Epithelial cell of proximal tubule (primary cell): ENCODE data around the gene NPAP1. TPM values are rescaled to one million over a fixed set of nuclear protein-coding genes. Genes with fewer than 3 reads are reported as not detected.
"Not testable (repeated sequence)": the region's sequence is repeated elsewhere in the genome, so short reads cannot be mapped to it uniquely, and the experiment has no call there.

Source experiments
- DNase-seq: peaks from one replicate; pipeline ENCODE4 v3.0.0-alpha.2; 2011; ENCODE audit warnings: low read depth
- H3K4me3 ChIP-seq: 2 replicates; pipeline ENCODE4 v1.5.1; 2011; ENCODE audit warnings: low read depth, mild to moderate bottlenecking, low read length
- total RNA-seq: library from RNA; depleted of rRNA; stranded (reverse); fragments of >200 nt; gene quantifications from 2 replicates; pipeline ENCODE4 v1.2.3, GENCODE V29; 2015
- TF ChIP-seq, protein P1 (sequence below): conservative IDR thresholded peaks from 2 replicates; pipeline ENCODE4 v1.5.1; 2012; ENCODE audit warnings: low read depth, mild to moderate bottlenecking, low read length

The NPAP1 gene
- total RNA-seq, 1 donor from 2014 or later, result not detected

DNA sequence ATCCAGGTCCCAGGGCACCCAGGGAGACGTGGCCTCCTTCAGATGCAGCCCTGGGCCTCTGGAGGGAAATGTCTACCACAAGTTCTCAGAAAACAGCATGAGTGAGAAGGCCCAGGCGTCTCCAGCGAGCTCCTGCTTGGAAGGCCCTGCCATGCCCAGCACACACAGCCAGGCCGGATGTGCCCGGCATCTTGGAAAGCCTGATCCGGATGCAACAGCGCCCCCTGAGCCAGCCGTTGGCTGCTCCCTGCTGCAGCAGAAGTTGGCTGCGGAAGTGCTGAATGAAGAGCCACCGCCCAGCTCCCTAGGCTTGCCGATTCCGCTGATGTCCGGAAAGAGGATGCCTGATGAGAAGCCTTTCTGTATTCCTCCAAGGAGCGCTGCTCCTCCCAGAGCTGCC lies 856 bp downstream of the NPAP1 start:
- H3K4me3 ChIP-seq, result no peak overlapping the region
- no peak for DNase-seq
- TF ChIP-seq, protein P1, sequence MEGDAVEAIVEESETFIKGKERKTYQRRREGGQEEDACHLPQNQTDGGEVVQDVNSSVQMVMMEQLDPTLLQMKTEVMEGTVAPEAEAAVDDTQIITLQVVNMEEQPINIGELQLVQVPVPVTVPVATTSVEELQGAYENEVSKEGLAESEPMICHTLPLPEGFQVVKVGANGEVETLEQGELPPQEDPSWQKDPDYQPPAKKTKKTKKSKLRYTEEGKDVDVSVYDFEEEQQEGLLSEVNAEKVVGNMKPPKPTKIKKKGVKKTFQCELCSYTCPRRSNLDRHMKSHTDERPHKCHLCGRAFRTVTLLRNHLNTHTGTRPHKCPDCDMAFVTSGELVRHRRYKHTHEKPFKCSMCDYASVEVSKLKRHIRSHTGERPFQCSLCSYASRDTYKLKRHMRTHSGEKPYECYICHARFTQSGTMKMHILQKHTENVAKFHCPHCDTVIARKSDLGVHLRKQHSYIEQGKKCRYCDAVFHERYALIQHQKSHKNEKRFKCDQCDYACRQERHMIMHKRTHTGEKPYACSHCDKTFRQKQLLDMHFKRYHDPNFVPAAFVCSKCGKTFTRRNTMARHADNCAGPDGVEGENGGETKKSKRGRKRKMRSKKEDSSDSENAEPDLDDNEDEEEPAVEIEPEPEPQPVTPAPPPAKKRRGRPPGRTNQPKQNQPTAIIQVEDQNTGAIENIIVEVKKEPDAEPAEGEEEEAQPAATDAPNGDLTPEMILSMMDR, result no peak

DNA sequence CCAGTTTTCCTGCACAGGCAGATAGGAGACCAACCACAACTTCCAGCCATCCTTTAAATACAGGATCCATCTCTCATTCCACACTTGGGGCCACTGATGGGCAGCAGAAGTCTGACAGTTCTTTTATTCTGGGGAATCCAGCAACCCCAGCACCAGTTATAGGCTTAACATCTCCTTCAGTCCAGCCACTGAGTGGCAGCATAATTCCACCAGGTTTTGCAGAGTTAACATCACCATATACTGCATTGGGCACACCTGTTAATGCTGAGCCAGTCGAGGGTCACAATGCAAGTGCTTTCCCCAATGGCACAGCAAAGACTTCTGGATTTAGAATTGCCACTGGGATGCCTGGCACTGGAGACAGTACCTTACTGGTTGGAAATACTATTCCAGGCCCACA lies 2.9 kb downstream of the NPAP1 start:
- DNase-seq, result no peak
- TF ChIP-seq, protein P1, result no peak
- H3K4me3 ChIP-seq, result no peak overlapping the region

DNA sequence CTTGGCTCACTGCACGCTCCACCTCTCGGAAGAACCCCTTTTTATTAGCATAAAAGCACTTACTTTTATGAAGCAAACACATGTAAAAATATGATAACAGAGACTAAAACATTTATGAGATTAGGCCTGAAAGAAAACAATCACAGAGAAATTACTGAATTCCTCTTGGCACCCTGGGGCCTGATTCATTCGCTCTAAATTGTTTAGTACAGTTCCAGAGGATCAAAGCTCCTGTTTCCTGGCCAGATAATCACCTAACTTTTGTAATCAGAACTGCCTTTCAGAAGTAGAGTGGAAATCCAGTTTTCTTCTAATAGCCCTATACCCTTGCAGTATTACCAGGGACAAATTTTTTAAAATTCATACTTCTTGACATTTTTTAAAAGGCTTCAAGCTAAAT lies 6.4 kb downstream of the NPAP1 start:
- no peak overlapping the region for H3K4me3 ChIP-seq
- TF ChIP-seq, protein P1, result no peak
- no peak for DNase-seq

DNA sequence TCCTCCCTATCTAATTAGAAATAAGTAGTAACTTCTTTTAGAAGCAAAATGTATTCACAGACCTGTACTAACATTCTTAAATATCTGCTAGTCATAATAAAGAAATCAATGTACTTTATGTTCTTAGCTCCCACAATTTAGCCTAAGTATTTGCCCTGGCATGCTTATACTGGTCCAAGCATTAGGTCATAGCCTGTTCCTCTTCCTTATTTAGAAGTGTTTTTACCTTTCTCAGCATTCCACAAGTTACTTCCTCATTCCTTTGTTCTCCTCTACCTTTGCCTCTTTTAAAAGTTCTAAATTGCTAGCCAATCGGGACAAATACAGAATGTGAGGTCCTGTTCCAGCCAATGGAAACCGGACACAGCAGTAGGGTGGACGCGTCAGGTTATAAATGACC lies 7.3 kb downstream of the NPAP1 start:
- not testable (repeated sequence) for H3K4me3 ChIP-seq, DNase-seq

DNA sequence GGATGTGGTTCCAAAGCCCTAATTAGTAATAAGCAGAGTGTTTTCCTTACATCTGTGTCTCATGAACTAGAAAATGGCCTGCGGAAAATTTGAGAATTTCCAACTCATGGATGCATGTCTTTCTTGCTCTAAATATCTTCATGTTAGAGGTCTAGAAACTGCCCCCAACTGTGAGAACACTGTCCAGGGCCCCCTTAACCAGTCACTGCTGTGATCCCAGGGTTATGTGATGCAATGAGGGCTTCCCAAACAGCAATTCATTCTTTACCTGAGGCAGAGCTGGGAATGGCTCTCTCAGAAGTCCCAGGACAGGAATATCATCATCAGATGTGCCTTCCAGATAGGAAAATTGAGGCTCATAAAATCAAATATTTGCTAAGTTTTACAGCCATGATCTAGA lies 8.2 kb downstream of the NPAP1 start:
- no peak overlapping the region for H3K4me3 ChIP-seq
- DNase-seq, result no peak
- TF ChIP-seq, protein P1, result no peak

DNA sequence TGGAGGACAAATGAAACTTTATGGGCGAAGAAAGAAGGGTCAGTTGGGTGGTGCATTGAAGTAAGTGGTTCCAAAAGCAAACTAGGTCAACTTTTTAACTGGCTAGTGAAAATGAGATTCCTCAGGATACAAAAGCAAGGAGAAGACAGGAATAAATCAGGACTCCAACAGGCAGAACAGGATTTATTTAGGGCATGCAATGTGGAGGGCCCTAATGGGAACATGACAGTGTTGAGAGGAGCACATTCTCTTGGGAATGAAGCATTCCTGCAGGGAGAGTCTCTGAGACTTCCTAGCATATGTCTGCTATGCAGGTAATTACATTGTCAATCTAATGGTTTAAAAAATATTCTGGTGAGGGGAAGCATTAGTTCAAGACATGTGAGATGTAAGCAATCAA lies 8.7 kb downstream of the NPAP1 start:
- no peak overlapping the region for H3K4me3 ChIP-seq
- DNase-seq, result no peak
- TF ChIP-seq, protein P1, result no peak

DNA sequence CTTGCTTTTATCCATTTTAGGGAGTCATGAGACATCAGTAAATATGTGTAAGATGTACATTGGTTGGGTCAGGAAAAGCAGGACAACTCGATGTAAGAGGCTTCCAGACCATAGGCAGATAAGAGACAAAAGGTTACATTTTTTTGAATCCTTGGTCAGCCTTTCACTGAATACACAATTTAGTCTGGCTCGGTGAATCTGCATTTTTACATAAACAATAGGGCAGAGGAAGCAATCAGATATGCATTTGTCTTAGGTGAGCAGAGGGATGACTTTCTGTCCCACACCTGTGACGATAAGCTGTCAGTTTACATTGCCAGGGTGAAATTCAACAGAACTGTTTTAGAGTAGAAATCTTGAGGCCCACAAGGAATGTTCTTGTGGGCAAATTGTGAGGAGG lies 20.6 kb downstream of the NPAP1 start:
- TF ChIP-seq, protein P1, result no peak
- no peak overlapping the region for H3K4me3 ChIP-seq
- DNase-seq, result no peak

DNA sequence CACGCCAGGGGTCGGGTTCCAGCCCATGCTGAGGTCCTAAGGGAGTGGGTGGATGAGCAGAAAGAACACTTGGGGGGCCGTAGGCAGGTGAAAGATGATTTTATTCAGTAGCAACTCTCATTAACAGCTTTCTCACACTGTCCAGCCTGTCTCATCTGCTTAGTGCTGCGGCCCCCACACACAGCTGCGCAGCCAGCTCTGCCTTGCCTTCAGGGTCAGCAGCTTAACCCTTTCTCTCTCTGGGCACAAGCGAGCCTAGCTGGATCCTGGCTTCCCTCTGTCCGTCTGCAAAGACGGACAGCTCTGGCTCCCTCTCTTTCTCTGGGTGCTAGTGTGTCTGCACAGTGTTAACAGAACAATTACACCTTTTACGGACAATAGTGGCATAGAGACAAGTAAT lies 21.3 kb downstream of the NPAP1 start:
- no peak overlapping the region for H3K4me3 ChIP-seq

More for the DNA sequence above, 21.3 kb downstream of the NPAP1 start:
- TF ChIP-seq, protein P1, result no peak
- DNase-seq, result no peak
